Erythroblast (primary cell): ENCODE results near the gene PSAPL1.

Source experiments
- GATA1 ChIP-seq: IDR thresholded peaks from 2 replicates; pipeline ENCODE4 v1.6.1; 2011; ENCODE audit warnings: low read depth, mild to moderate bottlenecking, control low read depth, low read length, moderate library complexity
- POLR2A ChIP-seq: IDR thresholded peaks from 2 replicates; pipeline ENCODE4 v1.6.1; 2011; ENCODE audit warnings: mild to moderate bottlenecking, low read length

DNA sequence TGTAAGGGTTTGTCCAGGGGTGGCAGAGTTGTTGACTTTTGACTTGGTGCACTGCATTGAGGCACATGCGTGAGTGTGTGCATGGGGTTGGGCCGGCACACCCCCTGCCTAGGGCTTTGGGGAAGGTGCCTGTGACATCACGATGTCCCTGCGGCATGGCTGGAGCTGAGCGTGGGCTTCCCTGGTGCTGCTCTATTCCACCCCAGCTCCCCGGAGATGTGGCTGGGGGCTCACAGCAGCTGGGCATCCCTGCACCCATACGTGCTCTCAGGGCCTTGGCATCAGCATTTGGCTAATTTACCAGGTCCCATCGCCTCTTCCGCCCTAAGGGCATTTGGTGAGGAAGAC, 5.7 kb downstream of the PSAPL1 start:
- TF ChIP-seq POLR2A (no peak), GATA1 (no peak)
